Chondrocyte (in vitro differentiated cells): ENCODE data around the gene RGS9. TPM values are rescaled to one million over a fixed set of nuclear protein-coding genes. Genes with fewer than 3 reads are reported as not detected.
"Not testable (repeated sequence)": the region's sequence is repeated elsewhere in the genome, so short reads cannot be mapped to it uniquely, and the experiment has no call there.

ENCODE experiments used
- DNase-seq: peaks from one replicate; pipeline ENCODE4 v3.0.0; 2021; ENCODE audit warnings: mixed read lengths, low spot score
- H3K27ac Mint-ChIP-seq: one replicate; pipeline ENCODE4 v1.8.0; 2021; ENCODE audit warnings: mild to moderate bottlenecking, moderate library complexity, mixed read lengths; ENCODE audit not compliant: unreplicated experiment
- H3K27me3 Mint-ChIP-seq: 2 replicates; pipeline ENCODE4 v1.8.0; 2021; ENCODE audit warnings: low read depth, mixed read lengths
- H3K36me3 Mint-ChIP-seq: 2 replicates; pipeline ENCODE4 v1.8.0; 2021; ENCODE audit warnings: low read depth, mixed read lengths
- H3K4me1 Mint-ChIP-seq: 2 replicates; pipeline ENCODE4 v1.8.0; 2021; ENCODE audit warnings: low read depth, mild to moderate bottlenecking, mixed read lengths
- H3K4me3 Mint-ChIP-seq: one replicate; pipeline ENCODE4 v1.8.0; 2021; ENCODE audit warnings: mild to moderate bottlenecking, moderate library complexity, mixed read lengths; ENCODE audit not compliant: unreplicated experiment
- H3K9me3 Mint-ChIP-seq: 2 replicates; pipeline ENCODE4 v1.8.0; 2021; ENCODE audit warnings: low read depth, mixed read lengths
- long read RNA-seq: library from polyadenylated mRNA; stranded (forward); transcript quantifications from one replicate; pipeline ENCODE4 v2.0.0, GENCODE V29; 2021
- total RNA-seq: library from RNA; stranded (reverse); gene quantifications from 3 replicates; pipeline ENCODE4 v1.2.1, GENCODE V29; 2021
- TF ChIP-seq, protein P1 (sequence below): fragments of 200-600 bp; sonication (generic); IDR thresholded peaks from 2 replicates; pipeline ENCODE4 v1.5.0; 2021; ENCODE audit warnings: antibody characterized with exemption, mild to moderate bottlenecking, moderate library complexity

Gene RGS9
- 9.6 to 14.9 TPM (median 12.2 TPM) in 3 replicates for total RNA-seq
- long read RNA-seq, transcript RGS9-201 (19 exons, 2,375 nt) = major isoform, 9 of 31 reads
- long read RNA-seq, partial matches to known transcripts = 11 of 31 reads
- long read RNA-seq, other reads (novel, unspliced or antisense) = 6 of 31 reads

GRCh38 chr17:65137021-65137939 is at the start of gene RGS9:
RGS9 (plus strand) TSS chr17:65137370; CDS start chr17:65137541, 171 bp downstream.
- H3K9me3 Mint-ChIP-seq = no peaks in the 10 kb centered on the region
- TF ChIP-seq, protein P1, sequence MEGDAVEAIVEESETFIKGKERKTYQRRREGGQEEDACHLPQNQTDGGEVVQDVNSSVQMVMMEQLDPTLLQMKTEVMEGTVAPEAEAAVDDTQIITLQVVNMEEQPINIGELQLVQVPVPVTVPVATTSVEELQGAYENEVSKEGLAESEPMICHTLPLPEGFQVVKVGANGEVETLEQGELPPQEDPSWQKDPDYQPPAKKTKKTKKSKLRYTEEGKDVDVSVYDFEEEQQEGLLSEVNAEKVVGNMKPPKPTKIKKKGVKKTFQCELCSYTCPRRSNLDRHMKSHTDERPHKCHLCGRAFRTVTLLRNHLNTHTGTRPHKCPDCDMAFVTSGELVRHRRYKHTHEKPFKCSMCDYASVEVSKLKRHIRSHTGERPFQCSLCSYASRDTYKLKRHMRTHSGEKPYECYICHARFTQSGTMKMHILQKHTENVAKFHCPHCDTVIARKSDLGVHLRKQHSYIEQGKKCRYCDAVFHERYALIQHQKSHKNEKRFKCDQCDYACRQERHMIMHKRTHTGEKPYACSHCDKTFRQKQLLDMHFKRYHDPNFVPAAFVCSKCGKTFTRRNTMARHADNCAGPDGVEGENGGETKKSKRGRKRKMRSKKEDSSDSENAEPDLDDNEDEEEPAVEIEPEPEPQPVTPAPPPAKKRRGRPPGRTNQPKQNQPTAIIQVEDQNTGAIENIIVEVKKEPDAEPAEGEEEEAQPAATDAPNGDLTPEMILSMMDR = peak; percentile 99
- H3K27ac Mint-ChIP-seq = no peak within 1 kb of the TSS
- peaks cover 23% of the 10 kb centered on the region for H3K4me1 Mint-ChIP-seq
- peak within 1 kb of the TSS; percentile 80 for H3K4me3 Mint-ChIP-seq
- no peaks in the 10 kb centered on the region for H3K27me3 Mint-ChIP-seq
- H3K36me3 Mint-ChIP-seq = no peaks in the 10 kb centered on the region
- no peak for DNase-seq

DNA sequence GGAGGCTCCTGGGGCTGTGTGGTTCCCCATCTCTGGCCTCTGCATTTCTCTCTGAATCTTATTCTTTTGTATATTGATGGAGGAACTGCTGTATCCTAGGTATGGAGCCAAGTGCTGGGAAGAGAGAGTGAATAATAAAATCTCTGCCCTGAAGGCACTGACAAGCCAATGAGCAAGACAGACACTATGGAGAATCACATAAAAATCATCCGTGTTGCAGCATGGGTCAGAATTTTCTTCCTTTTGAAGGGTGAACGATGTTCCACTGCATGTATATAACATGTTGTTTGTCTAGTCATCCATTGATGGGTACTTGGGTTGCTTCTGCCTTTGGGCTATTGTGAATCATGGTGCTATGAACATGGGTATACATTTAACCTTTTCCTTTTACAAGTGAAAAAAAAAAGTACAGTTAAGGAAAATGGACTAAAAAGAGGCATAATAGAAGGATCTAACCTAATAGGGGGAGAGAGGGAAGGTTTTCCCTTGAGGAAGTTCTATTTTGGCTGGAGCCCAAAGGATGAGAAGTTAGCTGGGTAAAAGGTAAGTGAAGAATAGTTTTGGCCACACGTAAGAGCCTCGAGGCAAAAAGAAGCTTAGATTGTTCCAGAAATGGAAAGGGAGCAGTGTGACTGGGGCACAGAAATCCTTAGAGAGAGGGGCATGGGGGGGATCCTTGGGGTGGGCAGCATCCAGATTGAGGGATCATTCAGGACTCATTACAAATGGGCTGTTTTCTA is 48.4 kb upstream of the RGS9 start:
- no peaks in the 10 kb centered on the region for H3K4me1 Mint-ChIP-seq
- TF ChIP-seq, protein P1 = no peak
- no peaks in the 10 kb centered on the region for H3K36me3 Mint-ChIP-seq
- DNase-seq = no peak
- peaks cover 13% of the 10 kb centered on the region for H3K27me3 Mint-ChIP-seq
- H3K4me3 Mint-ChIP-seq = no peak overlapping the region
- no peaks in the 10 kb centered on the region for H3K9me3 Mint-ChIP-seq
- no peak overlapping the region for H3K27ac Mint-ChIP-seq

DNA sequence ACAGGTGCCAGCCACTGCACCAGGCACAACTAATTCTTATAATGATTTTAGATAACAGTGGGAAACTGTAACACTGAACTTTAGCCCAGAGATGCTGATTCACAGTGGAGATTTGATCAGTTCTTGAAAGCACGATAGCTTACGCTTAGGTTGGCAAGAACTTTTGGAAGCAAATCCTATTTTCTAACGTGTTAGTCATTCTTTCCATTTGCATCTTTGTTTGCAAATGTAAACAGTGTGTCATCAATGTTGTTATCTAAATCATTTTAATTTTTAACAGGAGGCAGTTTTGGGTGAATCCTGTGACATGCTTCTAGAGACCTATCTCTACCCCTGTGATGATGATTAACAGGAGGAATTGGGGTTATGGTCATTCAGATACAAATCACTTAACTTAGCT is 44.9 kb upstream of the RGS9 start:
- no peaks in the 10 kb centered on the region for H3K4me1 Mint-ChIP-seq
- H3K27me3 Mint-ChIP-seq = peaks cover 7% of the 10 kb centered on the region
- H3K9me3 Mint-ChIP-seq = no peaks in the 10 kb centered on the region
- TF ChIP-seq, protein P1 = no peak
- H3K4me3 Mint-ChIP-seq = no peak overlapping the region
- H3K36me3 Mint-ChIP-seq = no peaks in the 10 kb centered on the region
- no peak overlapping the region for H3K27ac Mint-ChIP-seq
- no peak for DNase-seq

DNA sequence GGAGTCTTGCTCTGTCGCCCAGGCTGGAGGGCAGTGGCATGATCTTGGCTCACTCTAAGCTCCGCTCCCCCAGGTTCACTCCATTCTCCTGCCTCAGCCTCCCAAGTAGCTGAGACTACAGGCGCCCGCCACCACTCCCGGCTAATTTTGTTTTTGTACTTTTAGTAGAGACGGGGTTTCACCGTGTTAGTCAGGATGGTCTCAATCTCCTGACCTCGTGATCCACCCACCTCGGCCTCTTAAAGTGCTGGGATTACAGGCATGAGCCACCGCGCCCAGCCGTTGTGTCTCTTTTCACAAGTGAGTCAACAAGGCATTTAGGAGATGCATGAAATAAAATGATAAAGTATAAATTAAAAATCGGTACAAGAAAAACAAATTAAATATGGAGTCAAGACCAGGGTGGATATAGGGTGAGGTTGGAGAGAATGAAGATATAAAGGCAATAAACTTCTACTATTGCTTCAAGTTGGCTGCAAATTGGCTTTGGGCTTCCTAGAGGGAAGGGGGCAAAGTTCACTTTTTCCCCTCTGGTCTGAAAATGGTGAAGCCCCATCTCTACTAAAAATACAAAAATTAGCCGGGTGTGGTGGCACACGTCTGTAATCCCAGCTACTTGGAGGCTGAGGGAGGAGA is 44.3 kb upstream of the RGS9 start:
- H3K4me1 Mint-ChIP-seq, H3K9me3 Mint-ChIP-seq, H3K27me3 Mint-ChIP-seq, DNase-seq, H3K27ac Mint-ChIP-seq, H3K36me3 Mint-ChIP-seq, H3K4me3 Mint-ChIP-seq: not testable (repeated sequence)

DNA sequence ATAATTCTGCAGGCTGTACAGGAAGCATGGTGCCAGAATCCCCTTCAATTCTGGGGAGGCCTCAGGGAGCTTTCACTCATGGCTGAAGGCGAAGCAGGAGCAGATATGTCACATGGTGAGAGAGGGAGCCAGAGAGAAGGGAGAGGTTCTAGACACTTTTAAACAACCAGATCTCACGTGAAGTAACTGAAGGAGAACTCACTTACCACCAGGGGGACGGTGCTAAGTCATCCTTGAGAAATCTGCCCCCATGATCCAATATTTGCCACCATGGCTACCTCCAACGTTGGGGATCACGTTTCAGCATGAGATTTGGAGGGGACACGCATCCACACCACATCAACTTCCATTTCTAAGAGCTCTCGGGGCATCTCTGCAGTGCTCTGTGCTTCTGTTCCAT is 43.2 kb upstream of the RGS9 start:
- TF ChIP-seq, protein P1 = peak; percentile 36
- DNase-seq = no peak
- Mint-ChIP-seq H3K9me3 (no peaks in the 10 kb centered on the region), H3K4me1 (no peaks in the 10 kb centered on the region), H3K27me3 (peaks cover 7% of the 10 kb centered on the region), H3K36me3 (no peaks in the 10 kb centered on the region), H3K27ac (no peak overlapping the region), H3K4me3 (no peak overlapping the region)
